Fibroblast of lung (primary cell): ENCODE results near the gene SPINDOC. TPM values are rescaled to one million over a fixed set of nuclear protein-coding genes. Genes with fewer than 3 reads are reported as not detected.

ENCODE experiments used
- DNase-seq, 2 donors: peaks; one replicate each; pipeline versions ENCODE4 v3.0.0 to v3.0.0-alpha.2; 2010; ENCODE audit warnings: low read depth in 2 of 2
- H2AFZ ChIP-seq: 2 replicates; pipeline ENCODE4 v1.5.1; 2012; ENCODE audit warnings: low read length, control low read depth, inconsistent platforms
- H3K27ac ChIP-seq: 2 replicates; pipeline ENCODE4 v1.5.1; 2011; ENCODE audit warnings: low read length, control low read depth; ENCODE audit not compliant: insufficient read depth
- H3K27me3 ChIP-seq: 2 replicates; pipeline ENCODE4 v1.5.1; 2011; ENCODE audit warnings: mild to moderate bottlenecking, low read length; ENCODE audit not compliant: control insufficient read depth, insufficient read depth
- H3K36me3 ChIP-seq: 2 replicates; pipeline ENCODE4 v1.5.1; 2011; ENCODE audit warnings: low read length; ENCODE audit not compliant: control insufficient read depth, insufficient read depth
- H3K4me1 ChIP-seq: 2 replicates; pipeline ENCODE4 v1.5.1; 2011; ENCODE audit warnings: low read length; ENCODE audit not compliant: control insufficient read depth, insufficient read depth; ENCODE audit errors: extremely low read depth
- H3K4me2 ChIP-seq: 2 replicates; pipeline ENCODE4 v1.5.1; 2011; ENCODE audit warnings: low read length, control low read depth; ENCODE audit not compliant: insufficient read depth; ENCODE audit errors: extremely low read depth
- H3K4me3 ChIP-seq, 4 experiments: fragments of 200-600 bp in 1 of 4; sonication (generic) in 1 of 4; replicated peaks in 1 of 4; 2 replicates each; pipeline ENCODE4 v1.5.1; 2011 to 2016; ENCODE audit warnings: low read length in 4 of 4, low read depth in 3 of 4, mild to moderate bottlenecking in 3 of 4, control low read depth in 2 of 4, inconsistent platforms in 1 of 4, mixed read lengths in 1 of 4; ENCODE audit not compliant: insufficient read depth in 1 of 4; ENCODE audit errors: control extremely low read depth in 1 of 4
- H3K79me2 ChIP-seq: 2 replicates; pipeline ENCODE4 v1.5.1; 2012; ENCODE audit warnings: mild to moderate bottlenecking, low read length, inconsistent platforms; ENCODE audit not compliant: control insufficient read depth, insufficient read depth
- H3K9ac ChIP-seq: 2 replicates; pipeline ENCODE4 v1.5.1; 2011; ENCODE audit warnings: mild to moderate bottlenecking, low read length, control low read depth; ENCODE audit not compliant: insufficient read depth
- H3K9me3 ChIP-seq: 2 replicates; pipeline ENCODE4 v1.5.1; 2012; ENCODE audit warnings: low read depth, low read length; ENCODE audit not compliant: control insufficient read depth, insufficient read depth
- H4K20me1 ChIP-seq: 2 replicates; pipeline ENCODE4 v1.5.1; 2011; ENCODE audit warnings: low read length; ENCODE audit not compliant: control insufficient read depth, insufficient read depth; ENCODE audit errors: extremely low read depth
- EZH2 ChIP-seq: IDR thresholded peaks from 2 replicates; pipeline ENCODE4 v1.5.1; 2012; ENCODE audit warnings: low read length, control low read depth, mild to moderate bottlenecking; ENCODE audit errors: missing control alignments
- polyA plus RNA-seq, 2 donors: library from polyadenylated mRNA; depleted of rRNA in 1 of 2; stranded (reverse) in 1 of 2; unstranded in 1 of 2; fragments of >200 nt; gene quantifications; 2 replicates each; pipeline ENCODE4 v1.2.1, GENCODE V29; 2011 to 2012; ENCODE audit warnings: missing spikeins in 1 of 2
- total RNA-seq: library from RNA; depleted of rRNA; stranded (reverse); fragments of >200 nt; gene quantifications from 2 replicates; pipeline ENCODE4 v1.2.1, GENCODE V29; 2014
- TF ChIP-seq, protein P1 (sequence below), 2 donors: IDR thresholded peaks in 1 of 2; conservative IDR thresholded peaks in 1 of 2; 1 replicate in 1 of 2; 2 replicates in 1 of 2; pipeline ENCODE4 v1.5.1; 2011 to 2012; ENCODE audit warnings: low read length in 2 of 2, control low read depth in 1 of 2, inconsistent platforms in 1 of 2, low read depth in 1 of 2, mild to moderate bottlenecking in 1 of 2

Gene SPINDOC
- total and polyA plus RNA-seq, 2 donors (not counting 1 experiment from before 2014, with no cell fraction given) = 10.7 to 10.9 TPM

DNA sequence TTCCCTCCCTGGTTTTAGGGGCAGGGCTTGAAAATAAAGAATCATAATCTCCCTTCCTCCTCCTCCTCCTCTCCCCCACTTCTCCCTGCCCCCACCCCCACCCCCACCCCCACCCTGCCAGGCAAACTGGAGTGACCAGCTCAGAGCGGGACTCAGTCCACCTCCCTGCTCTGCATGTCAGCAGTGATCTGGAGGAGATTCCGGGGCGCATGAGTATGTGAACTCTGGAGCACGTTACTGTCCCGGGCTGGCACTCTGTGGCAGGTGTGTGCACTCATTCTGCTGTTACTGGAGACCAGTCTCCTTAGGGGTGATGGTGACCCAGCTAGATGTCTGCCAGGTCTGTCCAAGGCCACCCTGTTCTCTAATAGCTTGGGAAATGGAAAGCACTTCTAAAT, 59.5 kb downstream of the SPINDOC start:
- Histone ChIP-seq H3K9me3 (no peaks in the 10 kb centered on the region), H3K4me1 (peaks cover 17% of the 10 kb centered on the region), H3K4me2 (no peak overlapping the region), H3K79me2 (peaks cover 68% of the 10 kb centered on the region), H3K27ac (no peak overlapping the region), H3K36me3 (no peaks in the 10 kb centered on the region), H4K20me1 (peaks cover 2% of the 10 kb centered on the region), H3K4me3 (no peak overlapping the region), H2AFZ (no peak overlapping the region), H3K27me3 (no peaks in the 10 kb centered on the region), H3K9ac (no peak overlapping the region)
- TF ChIP-seq, protein P1, sequence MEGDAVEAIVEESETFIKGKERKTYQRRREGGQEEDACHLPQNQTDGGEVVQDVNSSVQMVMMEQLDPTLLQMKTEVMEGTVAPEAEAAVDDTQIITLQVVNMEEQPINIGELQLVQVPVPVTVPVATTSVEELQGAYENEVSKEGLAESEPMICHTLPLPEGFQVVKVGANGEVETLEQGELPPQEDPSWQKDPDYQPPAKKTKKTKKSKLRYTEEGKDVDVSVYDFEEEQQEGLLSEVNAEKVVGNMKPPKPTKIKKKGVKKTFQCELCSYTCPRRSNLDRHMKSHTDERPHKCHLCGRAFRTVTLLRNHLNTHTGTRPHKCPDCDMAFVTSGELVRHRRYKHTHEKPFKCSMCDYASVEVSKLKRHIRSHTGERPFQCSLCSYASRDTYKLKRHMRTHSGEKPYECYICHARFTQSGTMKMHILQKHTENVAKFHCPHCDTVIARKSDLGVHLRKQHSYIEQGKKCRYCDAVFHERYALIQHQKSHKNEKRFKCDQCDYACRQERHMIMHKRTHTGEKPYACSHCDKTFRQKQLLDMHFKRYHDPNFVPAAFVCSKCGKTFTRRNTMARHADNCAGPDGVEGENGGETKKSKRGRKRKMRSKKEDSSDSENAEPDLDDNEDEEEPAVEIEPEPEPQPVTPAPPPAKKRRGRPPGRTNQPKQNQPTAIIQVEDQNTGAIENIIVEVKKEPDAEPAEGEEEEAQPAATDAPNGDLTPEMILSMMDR (conservative IDR thresholded peaks at IDR 0.05 in 1 of 2, IDR thresholded peaks at IDR 0.05 in 1 of 2; ENCODE audit: low read depth in 1 of 2, low read length in 2 of 2) = no peak
- TF ChIP-seq EZH2 = no peak
- no peak for DNase-seq

DNA sequence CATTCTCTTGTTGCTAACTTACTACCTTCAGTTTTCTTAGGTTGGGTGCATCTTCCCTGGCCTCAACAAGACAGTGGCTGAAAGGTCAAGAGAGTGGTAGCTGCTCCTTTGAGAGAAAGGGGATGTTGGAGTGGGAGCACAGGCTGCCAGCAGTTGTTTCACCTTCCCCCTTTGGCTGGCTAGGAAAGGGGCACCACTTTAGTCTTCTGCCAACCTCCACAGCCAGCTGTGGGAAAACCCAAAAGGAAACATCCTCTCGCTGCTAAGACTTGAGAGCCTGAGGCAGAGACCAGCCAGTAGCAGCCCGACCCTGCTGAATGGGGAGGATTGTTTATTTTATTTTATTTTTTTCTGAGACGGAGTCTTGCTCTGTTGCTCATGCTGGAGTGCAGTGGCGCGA, 60.1 kb downstream of the SPINDOC start:
- TF ChIP-seq, protein P1 (conservative IDR thresholded peaks at IDR 0.05 in 1 of 2, IDR thresholded peaks at IDR 0.05 in 1 of 2; ENCODE audit: low read depth in 1 of 2, low read length in 2 of 2) = no peak
- no peak for TF ChIP-seq EZH2
- no peak for DNase-seq
- peaks cover 2% of the 10 kb centered on the region for H4K20me1 ChIP-seq

DNA sequence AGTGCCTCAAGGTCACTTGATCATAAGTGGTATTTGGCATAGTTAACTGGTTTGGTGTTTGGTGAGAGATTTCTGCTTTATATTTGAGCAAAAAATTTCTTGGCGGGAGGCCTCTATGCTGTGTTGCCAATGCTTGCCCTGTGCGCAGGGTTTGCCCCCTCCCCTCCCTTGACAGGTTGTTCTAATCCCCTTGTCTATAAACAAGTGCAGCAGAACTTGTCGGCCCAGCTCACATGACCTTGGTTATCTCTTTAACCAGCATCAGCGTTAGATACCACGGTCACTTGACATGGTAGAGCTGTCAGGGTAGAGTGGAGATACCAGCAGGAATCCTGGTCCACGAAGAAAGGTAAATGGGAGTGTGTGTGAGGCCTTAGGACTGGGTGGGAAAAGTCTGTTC, 61.3 kb downstream of the SPINDOC start:
- H2AFZ ChIP-seq = no peak overlapping the region
- no peak overlapping the region for H3K4me3 ChIP-seq
- H3K4me2 ChIP-seq = no peak overlapping the region
- peaks cover 22% of the 10 kb centered on the region for H3K4me1 ChIP-seq
- H3K27ac ChIP-seq = no peak overlapping the region
- H3K79me2 ChIP-seq = peaks cover 66% of the 10 kb centered on the region
- no peak for DNase-seq
- no peak overlapping the region for H3K9ac ChIP-seq
- no peaks in the 10 kb centered on the region for H3K36me3 ChIP-seq
- H3K27me3 ChIP-seq = no peaks in the 10 kb centered on the region
- TF ChIP-seq, protein P1 (conservative IDR thresholded peaks at IDR 0.05 in 1 of 2, IDR thresholded peaks at IDR 0.05 in 1 of 2; ENCODE audit: low read depth in 1 of 2, low read length in 2 of 2) = no peak
- no peak for TF ChIP-seq EZH2
- H3K9me3 ChIP-seq = no peaks in the 10 kb centered on the region
- H4K20me1 ChIP-seq = peaks cover 2% of the 10 kb centered on the region

More for the DNA sequence above, 60.1 kb downstream of the SPINDOC start:
- peaks cover 17% of the 10 kb centered on the region for H3K4me1 ChIP-seq
- H3K4me3 ChIP-seq = no peak overlapping the region
- no peaks in the 10 kb centered on the region for H3K27me3 ChIP-seq
- no peaks in the 10 kb centered on the region for H3K36me3 ChIP-seq
- no peak overlapping the region for H3K27ac ChIP-seq
- peaks cover 67% of the 10 kb centered on the region for H3K79me2 ChIP-seq
- H3K9ac ChIP-seq = no peak overlapping the region
- no peak overlapping the region for H2AFZ ChIP-seq
- no peak overlapping the region for H3K4me2 ChIP-seq
- H3K9me3 ChIP-seq = no peaks in the 10 kb centered on the region
